NCI-H2107 (cell line): ENCODE data around the gene EMC9.

Experiments used
- DNase-seq: peaks from one replicate; lab custom pipeline; 2025; lab: John Stamatoyannopoulos, UW

EMC9 gene

DNA sequence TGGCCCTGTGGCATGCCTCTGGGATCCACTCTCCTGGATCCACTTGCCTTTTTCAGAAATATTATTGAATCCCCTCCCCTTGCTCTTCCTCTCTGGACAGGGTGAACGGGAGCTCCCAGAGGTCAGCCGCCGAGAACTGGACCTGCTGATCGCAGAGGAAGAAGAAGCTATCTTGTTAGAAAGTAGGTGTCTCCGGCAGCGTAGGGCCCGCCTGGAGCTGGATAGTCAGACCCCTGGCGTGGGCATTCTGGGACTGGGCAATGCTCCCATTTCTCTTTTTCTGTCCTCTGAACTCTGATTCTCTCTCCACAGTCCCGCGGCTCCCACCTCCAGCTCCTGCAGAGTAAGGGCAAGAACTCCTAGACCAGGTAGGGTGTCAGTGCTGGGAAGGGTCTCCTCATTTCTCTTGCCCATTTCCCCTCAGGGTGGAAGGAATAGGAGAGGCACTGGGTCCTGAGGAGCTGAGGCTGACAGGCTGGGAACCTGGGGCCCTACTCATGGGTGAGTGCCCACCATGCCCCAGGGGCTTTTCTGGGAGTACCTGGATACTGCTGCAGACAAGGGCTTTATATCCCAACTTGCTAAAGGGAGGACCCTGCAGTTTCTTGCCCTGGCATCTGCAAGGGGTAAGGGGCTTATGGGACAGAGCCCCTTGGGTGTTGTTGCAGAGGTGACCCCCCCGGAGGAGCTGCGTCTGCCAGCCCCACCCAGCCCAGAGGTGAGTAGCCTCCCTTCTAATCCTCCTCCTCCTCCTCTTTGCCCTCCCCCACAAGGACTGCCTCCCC is 35.8 kb upstream of the EMC9 start:
- DNase-seq: no peak

DNA sequence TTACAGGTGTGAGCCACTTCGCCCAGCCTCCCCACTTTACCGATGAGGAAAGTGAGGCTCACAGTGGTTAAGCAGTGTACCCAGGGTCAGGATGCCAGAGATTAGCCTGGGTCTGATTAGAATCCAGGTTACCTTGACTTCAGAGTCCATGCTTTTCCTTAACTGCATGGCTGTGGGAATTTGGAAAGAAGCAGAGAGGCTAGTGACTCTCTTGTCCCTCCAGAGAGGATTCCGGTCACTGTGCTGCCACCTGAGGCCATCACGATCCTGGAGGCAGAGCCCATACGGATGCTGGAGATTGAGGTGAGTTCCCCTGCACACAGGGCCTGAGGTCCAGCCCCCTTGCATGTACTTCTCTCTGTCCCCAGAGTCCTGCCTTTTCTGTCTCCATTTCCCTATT is 35.2 kb upstream of the EMC9 start:
- no peak for DNase-seq

DNA sequence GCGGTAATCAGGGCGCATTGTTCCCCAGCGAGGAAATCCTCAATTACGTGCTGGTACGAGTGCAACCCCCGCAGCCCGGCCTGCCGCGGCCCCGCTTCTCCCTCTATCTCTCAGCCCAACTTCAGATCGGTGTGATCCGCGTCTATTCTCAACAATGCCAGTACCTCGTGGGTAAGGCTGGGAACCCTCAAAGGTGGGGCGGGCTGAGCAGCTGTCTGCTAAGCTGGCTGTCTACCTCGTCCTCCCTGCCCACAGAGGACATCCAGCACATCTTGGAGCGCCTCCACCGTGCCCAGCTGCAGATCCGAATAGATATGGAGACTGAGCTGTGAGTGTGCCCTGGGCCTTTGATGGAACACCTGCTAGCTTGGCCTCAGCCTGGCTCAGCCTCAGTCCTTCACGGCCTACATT is 31.5 kb upstream of the EMC9 start:
- DNase-seq: no peak

DNA sequence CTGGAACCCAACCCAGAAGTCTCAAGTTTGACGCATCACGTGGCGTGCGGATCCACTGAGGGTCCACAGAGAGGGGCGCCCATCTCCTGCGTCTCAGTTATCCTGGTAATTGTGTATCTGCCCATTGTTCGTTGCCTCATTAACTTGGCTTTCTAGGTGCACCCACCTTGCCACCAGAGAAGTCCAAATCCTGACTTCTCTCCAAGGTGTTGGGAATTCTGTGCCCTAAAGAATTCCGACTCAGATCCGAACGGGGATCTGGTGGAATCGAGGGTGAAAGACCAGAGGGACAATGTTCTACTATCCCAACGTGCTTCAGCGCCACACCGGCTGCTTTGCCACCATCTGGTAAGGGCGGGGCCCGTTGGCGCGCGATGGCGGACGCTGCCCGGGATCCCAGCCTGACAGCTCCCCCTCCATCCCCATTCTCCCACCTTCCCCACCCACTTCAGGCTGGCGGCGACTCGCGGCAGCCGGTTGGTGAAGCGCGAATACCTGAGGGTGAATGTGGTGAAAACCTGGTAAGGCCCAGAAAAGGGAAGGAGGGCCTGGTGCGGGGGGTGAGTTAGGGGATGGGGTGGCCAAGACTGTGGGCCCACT is 31.0 kb upstream of the EMC9 start:
- no peak for DNase-seq

DNA sequence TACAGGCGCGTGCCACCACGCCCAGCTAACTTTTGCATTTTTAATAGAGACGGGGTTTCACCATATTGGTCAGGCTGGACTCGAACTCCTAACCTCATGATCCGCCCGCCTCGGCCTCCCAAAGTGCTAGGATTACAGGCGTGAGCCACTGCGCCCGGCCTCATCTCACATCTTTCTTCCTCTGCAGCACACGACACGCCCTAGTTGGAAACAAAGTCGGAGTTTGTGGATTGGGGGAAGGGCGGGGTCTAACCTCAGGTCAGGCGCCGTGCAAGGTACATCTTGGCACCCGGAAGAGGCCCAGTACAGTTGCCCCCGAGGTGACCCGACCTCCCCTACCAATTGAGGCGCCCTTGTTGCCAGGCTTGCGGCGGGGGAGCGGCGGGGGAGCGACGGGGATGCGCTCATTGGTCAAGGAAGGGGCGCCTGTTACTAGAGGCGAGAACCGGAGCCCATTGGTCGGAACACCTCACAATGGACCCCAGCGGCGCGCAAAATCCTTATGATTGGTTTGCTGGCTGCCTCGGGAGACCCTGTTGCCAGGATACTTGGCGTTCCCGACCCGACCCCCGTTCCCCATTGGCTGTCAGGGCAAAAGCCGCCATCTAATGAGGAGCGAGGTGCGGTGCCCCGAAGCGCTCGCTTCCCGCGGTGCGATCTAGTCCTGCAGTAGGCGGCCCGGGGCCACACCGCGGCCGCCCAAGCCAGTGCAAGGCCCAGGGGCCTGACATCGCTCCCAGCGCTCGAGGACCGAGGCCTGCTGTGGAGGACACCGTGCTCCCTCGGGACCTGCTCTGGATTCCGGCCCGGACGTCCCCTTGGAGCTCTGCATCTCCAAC is 30.2 kb upstream of the EMC9 start, which contains the start of gene REC8:
Gene REC8, plus strand, starts transcription at position 659 of the 839 bp plus-strand sequence. CDS start 473 bp downstream, outside the sequence.
- DNase-seq: peak; percentile 100

DNA sequence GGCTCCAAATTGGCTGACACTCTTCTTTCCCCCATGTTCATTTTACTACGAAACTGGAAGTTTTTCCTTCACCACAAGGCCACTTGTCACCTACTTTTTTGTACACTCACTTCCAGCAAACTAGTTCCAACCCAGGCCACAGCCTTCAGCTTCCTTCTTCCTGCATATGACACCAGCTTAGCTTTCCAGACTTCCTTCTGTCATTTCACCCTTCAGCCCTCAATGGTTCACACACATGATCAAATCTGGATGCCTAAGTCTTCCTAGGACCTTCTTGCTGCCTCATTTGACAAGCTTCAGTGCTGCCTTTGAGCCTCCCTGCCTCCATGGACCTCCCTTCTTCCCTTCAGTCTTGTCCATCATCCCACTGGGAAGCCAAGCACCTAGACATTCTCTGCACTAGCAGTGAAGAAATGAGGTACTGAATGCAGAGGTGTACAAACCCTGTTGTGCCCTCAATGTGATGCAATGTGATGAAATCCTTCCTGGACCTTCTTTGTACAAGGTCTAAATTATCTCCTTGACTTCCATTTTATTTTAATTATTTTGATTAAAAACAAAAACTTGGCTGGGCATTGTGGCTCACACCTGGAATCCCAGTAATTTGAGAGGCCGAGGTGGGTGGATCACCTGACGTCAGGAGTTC is 26.2 kb upstream of the EMC9 start:
- no peak for DNase-seq

DNA sequence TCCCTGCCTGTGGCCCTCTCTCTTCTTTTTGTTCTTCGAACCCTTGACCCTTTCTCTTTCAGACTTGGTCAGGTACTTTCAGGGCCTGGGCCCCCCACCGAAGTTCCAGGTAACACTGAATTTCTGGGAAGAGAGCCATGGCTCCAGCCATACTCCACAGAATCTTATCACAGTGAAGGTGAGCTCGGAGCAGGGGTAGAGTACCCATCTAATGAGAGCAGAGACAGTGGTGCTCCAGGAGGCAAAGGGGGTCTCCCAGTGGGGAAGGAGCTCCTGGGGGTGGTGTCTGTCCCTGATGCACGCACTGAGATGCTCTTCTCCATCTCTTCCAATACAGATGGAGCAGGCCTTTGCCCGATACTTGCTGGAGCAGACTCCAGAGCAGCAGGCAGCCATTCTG is 24.4 kb upstream of the EMC9 start:
- no peak for DNase-seq

DNA sequence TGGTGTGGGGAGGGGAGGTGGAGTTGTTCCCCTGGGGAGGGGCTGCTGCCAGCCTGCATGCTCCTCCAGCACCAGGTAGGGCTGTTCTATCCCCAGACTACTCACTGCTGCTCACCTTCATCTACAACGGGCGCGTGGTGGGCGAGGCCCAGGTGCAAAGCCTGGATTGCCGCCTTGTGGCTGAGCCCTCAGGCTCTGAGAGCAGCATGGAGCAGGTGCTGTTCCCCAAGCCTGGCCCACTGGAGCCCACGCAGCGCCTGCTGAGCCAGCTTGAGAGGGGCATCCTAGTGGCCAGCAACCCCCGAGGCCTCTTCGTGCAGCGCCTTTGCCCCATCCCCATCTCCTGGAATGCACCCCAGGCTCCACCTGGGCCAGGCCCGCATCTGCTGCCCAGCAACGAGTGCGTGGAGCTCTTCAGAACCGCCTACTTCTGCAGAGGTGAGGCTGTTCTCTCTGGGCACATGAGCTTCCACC is 23.2 kb upstream of the EMC9 start:
- no peak for DNase-seq

DNA sequence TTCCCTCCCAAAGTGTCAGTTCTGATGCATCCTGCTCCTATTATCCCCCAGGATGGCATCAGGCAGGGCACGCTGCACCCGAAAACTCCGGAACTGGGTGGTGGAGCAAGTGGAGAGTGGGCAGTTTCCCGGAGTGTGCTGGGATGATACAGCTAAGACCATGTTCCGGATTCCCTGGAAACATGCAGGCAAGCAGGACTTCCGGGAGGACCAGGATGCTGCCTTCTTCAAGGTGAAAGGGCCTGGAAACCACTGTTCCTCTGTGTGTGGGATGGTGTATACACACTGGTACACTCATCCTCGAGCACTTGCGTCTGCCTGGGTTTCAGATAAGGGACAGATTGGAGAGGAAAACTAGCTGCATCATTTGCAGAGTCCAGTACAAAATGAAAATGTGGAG is 20.7 kb upstream of the EMC9 start:
- no peak for DNase-seq

DNA sequence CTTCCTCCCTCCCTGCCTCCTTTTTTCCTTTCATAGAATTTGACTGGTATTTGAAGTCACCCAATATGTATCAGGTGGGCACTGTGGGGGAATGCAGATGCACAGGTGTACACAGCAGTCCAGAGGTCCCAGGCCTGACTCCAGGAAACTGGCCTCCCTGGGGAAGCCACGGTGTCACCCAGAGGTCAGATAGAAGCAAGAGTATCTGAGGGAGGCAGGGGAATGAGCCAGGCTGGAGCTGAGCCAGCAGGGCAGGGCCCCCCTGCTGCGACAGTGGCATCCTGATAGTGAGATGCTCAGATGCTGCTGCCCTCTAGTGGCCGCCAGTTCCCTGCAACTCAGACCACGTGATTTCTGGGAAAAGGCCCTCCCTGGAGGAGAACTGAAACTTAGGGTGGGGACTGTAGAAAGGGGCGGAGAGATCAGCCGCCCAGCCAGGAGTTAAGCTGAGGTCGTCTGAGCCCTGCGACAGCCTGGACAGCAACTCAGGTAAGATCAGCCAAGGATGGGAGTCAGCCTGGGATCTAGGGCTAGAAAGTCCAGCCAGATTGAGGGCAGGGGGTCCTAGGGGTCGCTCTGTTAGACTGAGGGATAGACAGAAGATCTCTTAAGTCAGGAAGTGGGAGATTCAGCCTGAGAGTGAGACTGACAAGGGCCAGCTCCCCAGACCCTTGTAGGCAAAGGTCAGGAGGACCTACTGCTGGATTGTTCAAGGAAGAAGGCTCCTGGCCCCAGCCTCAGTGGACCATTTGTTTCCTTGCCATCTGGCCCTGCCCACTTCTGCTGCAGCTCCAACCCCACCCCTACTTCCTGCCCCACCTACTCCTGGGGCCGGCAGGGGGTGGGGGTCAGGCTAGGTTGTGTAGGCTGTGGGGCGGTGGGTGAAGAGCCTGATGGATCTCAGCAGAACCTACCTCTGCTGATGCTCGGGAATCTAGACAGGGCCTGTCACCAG is 19.7 kb upstream of the EMC9 start, which contains the start of gene IRF9:
Gene IRF9, plus strand, starts transcription at position 416 of the 955 bp plus-strand sequence. CDS start 880 bp downstream, outside the sequence.
- DNase-seq: peak; percentile 99

DNA sequence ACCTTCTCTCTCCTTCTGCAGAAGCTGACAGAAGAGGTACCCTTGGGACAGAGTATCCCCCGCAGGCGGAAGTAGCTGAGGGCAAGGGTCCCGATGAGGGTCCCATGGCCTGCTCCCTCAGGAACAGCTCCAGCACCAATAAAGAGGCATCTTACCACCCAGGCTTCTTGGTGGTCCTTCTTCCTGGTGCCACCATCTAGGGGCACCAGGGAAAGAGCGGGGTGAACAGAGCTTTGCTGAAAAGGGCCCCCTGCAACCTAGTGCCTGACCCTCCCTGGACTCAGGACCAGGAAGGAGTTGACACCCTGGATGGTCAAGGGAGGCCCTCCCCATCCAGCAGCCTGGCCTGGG is 19.1 kb upstream of the EMC9 start:
- no peak for DNase-seq

DNA sequence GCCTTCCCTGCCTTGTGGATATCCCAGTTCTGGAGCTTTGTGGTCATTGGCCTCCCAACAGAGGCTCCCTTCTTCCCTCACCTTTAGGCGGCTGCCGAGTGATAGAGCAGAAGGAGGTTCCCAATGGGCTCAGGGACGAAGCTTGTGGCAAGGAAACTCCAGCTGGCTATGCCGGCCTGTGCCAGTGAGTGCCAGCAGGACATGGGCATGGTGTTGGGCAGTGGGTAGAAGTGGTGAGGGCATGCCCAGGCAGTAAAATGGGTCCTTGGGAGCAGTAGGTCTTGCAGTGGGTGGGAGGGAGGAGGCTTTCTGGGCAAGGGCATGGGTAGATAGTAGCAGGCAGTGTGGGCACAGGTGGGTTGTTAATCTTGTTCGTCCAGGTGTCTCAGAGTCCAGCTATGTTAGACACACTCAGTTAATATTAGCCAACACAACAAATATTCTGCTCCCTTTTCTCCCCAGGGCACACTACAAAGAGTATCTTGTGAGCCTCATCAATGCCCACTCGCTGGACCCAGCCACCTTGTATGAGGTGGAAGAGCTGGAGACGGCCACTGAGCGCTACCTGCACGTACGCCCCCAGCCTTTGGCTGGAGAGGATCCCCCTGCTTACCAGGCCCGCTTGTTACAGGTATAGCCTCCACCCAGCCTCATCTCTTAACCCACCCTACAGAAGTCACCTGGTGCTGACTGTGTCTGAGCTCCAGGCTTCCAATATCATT is 18.5 kb upstream of the EMC9 start:
- no peak for DNase-seq

DNA sequence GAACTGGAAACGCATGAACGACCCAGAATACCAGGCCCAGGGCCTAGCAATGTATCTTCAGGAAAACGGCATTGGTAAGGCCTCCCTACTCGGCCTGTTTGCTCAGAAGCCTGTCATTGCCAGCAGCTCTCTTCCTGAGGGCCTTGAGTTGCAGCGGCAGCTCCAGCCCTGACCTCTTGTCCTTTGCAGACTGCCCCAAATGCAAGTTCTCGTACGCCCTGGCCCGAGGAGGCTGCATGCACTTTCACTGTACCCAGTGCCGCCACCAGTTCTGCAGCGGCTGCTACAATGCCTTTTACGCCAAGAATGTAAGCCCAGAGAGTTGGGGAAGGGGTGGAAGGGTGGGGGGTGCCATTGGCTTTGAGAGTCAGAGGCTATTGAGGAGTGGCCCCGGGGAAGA is 15.9 kb upstream of the EMC9 start:
- DNase-seq: no peak

DNA sequence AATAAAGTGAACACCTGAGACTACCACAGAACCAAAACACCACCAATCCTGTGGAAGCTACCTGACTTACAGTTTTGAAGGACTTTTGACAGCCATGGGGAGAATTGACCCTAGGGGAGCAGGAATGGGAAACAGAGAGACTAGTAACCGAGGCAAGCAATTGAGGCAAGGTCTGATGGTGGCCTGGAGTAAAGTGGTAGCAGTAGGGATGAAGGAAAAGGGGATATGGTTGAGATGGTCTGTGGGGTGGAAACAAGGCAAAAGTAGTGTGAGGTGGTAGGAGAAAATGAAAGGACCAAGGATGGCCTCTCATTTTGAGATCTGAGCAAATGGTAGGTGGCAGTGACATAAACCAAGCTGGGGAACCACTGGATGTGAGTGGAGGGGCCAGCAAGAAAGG is 15.4 kb upstream of the EMC9 start:
- DNase-seq: no peak

DNA sequence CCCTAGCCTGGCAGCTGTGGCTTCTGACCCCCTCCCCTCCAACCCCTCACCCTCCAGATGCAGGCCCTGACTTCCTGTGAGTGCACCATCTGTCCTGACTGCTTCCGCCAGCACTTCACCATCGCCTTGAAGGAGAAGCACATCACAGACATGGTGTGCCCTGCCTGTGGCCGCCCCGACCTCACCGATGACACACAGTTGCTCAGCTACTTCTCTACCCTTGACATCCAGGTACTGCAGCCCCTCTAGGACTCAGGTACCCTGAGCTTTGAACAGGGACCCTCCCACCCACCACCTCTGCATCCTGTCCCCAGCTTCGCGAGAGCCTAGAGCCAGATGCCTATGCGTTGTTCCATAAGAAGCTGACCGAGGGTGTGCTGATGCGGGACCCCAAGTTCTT is 13.7 kb upstream of the EMC9 start:
- DNase-seq: no peak

DNA sequence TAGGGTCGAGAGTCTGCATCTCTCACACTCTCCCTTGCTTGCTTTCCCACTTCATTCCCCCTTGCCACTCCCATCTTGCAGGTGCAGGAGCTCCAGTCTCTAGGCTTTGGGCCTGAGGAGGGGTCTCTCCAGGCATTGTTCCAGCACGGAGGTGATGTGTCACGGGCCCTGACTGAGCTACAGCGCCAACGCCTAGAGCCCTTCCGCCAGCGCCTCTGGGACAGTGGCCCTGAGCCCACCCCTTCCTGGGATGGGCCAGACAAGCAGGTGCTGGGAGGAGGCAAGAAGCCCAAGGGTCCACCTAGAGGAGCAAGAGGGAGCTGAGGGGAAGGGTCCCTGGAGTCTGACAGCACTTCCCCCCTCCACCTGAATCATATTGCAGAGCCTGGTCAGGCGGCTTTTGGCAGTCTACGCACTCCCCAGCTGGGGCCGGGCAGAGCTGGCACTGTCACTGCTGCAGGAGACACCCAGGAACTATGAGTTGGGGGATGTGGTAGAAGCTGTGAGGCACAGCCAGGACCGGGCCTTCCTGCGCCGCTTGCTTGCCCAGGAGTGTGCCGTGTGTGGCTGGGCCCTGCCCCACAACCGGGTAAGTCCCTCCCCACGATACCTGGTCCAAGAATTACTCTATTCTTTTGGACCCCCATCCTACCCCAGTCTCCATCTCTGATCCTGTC is 10.2 kb upstream of the EMC9 start:
- DNase-seq: no peak

DNA sequence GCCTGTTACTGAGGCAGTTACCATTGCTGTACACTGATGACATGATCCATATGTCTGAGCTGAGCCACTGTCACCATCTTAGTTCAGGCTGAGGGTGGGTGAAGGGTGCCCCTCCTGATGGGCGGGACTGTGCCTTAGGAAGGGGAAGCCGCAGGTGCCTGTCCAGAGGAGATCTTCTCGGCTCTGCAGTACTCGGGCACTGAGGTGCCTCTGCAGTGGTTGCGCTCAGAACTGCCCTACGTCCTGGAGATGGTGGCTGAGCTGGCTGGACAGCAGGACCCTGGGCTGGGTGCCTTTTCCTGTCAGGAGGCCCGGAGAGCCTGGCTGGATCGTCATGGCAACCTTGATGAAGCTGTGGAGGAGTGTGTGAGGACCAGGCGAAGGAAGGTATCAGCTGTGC is 9.6 kb upstream of the EMC9 start:
- DNase-seq: no peak

DNA sequence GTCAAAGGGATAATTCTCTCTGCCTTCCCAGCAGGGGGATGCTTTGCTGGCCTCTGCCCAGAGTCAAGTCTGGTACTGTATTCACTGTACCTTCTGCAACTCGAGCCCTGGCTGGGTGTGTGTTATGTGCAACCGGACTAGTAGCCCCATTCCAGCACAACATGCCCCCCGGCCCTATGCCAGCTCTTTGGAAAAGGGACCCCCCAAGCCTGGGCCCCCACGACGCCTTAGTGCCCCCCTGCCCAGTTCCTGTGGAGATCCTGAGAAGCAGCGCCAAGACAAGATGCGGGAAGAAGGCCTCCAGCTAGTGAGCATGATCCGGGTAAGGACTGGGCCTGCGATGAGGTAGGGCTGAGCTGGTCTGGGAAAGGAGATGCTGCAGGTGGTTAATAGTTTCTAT is 9.2 kb upstream of the EMC9 start:
- DNase-seq: no peak

DNA sequence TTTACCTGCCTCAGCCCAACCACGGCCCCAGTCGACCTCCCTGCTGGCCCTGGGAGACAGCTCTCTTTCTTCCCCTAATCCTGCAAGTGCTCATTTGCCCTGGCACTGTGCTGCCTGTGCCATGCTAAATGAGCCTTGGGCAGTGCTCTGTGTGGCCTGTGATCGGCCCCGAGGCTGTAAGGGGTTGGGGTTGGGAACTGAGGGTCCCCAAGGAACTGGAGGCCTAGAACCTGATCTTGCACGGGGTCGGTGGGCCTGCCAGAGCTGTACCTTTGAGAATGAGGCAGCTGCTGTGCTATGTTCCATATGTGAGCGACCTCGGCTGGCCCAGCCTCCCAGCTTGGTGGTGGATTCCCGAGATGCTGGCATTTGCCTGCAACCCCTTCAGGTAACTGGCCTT is 8.7 kb upstream of the EMC9 start:
- no peak for DNase-seq
